Central memory CD8-positive, alpha-beta T cell (primary cell): ENCODE data around the gene KCNJ12.
A peak's percentile ranks its signal among the peaks of the same experiment; 100 is the strongest.

ENCODE experiments used
- ATAC-seq: fragments of 150-1000 bp; cut with Tn5 transposase; replicated peaks from 2 replicates; pipeline ENCODE4 v1.10.0; 2022; ENCODE audit warnings: mild to moderate bottlenecking, moderate FRiP score, moderate number of reproducible peaks; ENCODE audit not compliant: poor library complexity, severe bottlenecking; ENCODE audit errors: extremely low read depth
- DNase-seq, 2 donors: peaks; one replicate each; pipeline ENCODE4 v3.0.0; 2021; ENCODE audit warnings: low spot score in 2 of 2
- H3K27ac Mint-ChIP-seq: one replicate; pipeline ENCODE4 v1.8.0; 2022; ENCODE audit warnings: low read depth, mild to moderate bottlenecking, moderate library complexity, mixed read lengths
- H3K27me3 Mint-ChIP-seq: one replicate; pipeline ENCODE4 v1.8.0; 2022; ENCODE audit warnings: mixed read lengths
- H3K36me3 Mint-ChIP-seq: one replicate; pipeline ENCODE4 v1.8.0; 2022; ENCODE audit warnings: mild to moderate bottlenecking, moderate library complexity, mixed read lengths; ENCODE audit not compliant: insufficient read depth
- H3K4me1 Mint-ChIP-seq: one replicate; pipeline ENCODE4 v1.8.0; 2022; ENCODE audit warnings: mixed read lengths
- H3K4me3 Mint-ChIP-seq: one replicate; pipeline ENCODE4 v1.8.0; 2022; ENCODE audit warnings: mild to moderate bottlenecking, moderate library complexity, mixed read lengths
- H3K9me3 Mint-ChIP-seq: one replicate; pipeline ENCODE4 v1.8.0; 2022; ENCODE audit warnings: mixed read lengths

KCNJ12 gene

DNA sequence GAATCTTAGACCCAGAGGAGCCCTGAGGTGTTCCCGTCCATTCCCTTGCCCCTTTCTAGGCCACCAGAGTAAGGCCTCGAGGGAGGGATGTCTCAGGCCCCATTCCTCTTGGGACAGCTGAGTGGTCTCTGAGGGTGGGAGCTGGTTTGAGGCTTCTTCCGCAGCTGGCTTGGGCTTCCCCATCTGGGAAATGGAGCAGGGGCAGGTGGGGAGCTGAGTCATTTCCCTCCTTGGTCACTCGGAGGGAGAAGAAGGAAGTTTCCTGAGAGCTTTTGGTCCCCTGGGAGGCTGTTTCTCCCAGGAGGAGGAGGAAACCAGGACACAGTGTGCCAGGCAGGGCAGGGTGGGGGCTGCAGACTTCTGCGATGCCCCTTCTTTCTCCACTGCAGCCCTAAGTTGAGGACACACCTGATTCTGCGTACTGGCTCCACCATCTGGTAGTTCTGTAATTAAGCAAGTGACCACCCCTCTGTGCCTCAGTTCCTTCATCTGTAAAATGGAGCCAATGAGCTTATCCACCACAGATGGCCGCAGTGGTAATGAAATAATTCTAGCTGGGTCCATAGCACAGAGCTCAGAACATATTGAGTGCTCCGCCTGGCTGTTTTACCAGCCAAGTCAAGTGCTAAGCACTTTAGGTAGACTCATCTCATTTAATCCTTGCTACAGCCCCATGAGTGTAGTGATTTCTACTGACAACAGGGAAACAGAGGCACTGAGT, 1.6 kb upstream of the KCNJ12 start:
- Mint-ChIP-seq H3K36me3 (peaks cover 2% of the 10 kb centered on the region), H3K9me3 (no peaks in the 10 kb centered on the region), H3K4me3 (no peak overlapping the region), H3K4me1 (peaks cover 8% of the 10 kb centered on the region), H3K27me3 (peaks cover 41% of the 10 kb centered on the region), H3K27ac (no peak overlapping the region)
- DNase-seq, result no peak
- no peak for ATAC-seq

DNA sequence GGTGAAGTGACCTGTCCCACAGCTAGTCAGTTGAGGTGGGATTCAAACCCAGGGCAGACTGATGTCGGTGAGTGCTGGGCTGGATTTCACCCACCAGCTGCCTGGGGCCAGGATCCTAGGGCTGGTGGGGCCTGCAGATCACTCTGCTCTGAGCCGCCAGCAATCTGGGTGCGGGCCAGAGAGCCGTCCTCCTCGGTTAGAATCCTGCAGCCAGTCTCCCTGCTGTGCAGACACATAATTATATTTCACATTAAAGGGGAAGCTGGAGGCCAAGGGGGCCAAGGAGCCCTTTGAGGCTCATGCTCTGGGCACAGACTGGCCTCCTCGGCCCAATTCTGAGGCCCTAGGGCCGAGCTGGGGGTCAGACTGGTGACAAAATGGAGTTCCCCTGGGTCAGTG, 996 bp upstream of the KCNJ12 start:
- no peaks in the 10 kb centered on the region for H3K9me3 Mint-ChIP-seq
- H3K36me3 Mint-ChIP-seq, result peaks cover 2% of the 10 kb centered on the region
- no peak overlapping the region for H3K4me3 Mint-ChIP-seq
- H3K27ac Mint-ChIP-seq, result no peak overlapping the region
- no peak for ATAC-seq
- H3K4me1 Mint-ChIP-seq, result peaks cover 8% of the 10 kb centered on the region
- H3K27me3 Mint-ChIP-seq, result peaks cover 41% of the 10 kb centered on the region
- DNase-seq, result no peak

DNA sequence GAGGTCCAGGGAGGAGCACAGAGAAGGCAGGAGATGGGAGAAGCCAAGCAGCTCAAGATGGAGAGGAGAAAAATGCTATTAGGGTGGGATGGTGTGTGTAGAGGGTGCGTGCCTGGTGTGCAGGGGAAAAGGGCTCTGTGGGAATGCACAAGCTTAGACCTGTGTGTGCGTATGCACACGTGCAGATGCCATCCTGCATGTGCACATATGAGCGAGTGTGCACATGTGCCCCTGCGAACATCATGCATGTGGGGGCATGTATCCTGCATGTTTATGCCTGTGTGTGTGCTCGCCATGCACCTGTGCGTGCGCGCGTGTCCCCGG, 438 bp upstream of the KCNJ12 start:
- peaks cover 41% of the 10 kb centered on the region for H3K27me3 Mint-ChIP-seq

DNA sequence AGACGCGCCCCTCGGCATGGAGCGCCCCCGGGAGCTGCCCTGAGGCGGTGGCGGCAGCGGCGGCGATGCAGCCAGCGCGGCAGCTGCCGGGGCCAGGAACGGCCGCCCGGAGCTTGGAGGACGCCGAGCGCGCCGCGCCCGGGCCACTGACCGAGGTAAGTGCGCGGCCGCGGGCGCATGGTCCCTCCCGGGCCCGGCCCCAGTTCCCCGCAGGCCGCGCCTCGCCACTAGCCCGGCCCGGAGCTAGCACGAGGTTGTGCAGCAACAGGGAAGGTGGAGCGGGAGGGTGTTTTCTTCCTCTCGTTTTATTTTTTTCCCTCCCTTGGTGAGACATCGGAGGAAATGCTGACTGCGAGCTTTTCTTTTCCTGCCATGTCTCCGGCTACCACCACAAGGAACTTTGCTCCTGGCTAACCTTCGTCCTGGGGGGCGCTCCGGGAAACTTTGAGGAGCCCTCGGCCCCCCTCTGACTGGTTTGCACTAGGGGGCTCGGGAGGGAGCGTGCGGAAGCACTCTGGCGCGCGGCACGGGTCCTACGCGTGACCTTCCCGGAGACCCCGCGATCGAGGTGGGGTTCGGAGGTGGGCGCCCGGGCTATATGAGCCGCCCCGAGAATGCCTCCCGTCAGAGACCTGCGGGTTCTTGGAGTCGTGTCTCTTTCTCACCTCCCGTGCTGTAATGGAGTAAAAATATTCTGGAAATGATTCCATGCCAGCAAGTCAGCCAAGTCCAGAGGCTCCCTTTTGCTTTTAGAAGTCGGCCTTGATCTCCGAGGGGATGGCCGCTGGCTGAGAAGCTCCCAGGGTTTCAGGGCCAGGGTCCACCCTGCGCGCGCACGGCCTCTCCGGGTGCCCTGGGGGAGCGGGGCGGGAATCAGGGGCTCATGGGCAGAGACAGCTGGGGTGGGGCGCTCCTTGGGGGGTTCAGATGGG, 868 bp downstream of the KCNJ12 start:
- ATAC-seq, result no peak
- Mint-ChIP-seq H3K9me3 (no peaks in the 10 kb centered on the region), H3K36me3 (peaks cover 2% of the 10 kb centered on the region), H3K4me3 (peak overlapping the region; percentile 7), H3K27me3 (peaks cover 41% of the 10 kb centered on the region), H3K4me1 (peaks cover 8% of the 10 kb centered on the region), H3K27ac (no peak overlapping the region)
- DNase-seq, result no peak

More for the DNA sequence above, 438 bp upstream of the KCNJ12 start:
- H3K4me3 Mint-ChIP-seq, result no peak overlapping the region
- H3K36me3 Mint-ChIP-seq, result peaks cover 2% of the 10 kb centered on the region
- no peak overlapping the region for H3K27ac Mint-ChIP-seq
- no peaks in the 10 kb centered on the region for H3K9me3 Mint-ChIP-seq
- no peak for ATAC-seq
- H3K4me1 Mint-ChIP-seq, result peaks cover 8% of the 10 kb centered on the region
- DNase-seq, result no peak

DNA sequence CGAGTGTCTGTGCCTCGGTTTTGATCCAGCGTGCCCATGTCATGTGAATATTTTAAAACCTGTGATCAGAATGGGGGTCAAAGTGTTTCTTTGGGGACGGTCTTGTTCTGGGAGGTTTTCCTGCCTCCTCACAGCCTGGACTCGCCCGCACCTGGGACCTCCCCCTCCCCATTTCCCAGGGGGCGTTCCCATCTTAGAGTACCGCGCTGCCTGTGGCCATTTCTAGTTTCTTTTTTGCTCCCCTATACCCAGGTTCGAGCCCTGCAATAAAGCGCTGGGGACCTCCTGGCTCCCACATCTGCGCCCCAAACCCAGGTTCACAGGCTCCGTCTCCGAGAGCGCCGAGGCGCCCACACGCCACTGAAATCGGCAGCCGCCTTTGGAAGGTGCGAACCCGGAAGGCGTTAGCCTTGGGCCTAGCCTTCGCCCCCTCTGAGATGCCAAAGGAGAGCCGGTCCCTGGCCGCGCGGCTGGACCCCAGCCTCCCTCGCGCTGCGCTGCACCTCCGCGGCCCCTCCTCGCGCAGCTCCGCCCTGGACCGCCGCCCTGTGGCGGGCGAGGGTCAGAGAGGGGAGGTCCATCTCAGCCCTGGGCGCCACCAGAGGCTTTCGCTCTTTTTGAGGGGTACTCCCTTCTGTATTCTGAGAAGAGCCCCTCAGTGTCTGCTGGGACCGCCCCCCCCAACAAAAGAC, 1.7 kb downstream of the KCNJ12 start:
- H3K4me1 Mint-ChIP-seq, result peaks cover 8% of the 10 kb centered on the region
- DNase-seq, result no peak
- no peaks in the 10 kb centered on the region for H3K9me3 Mint-ChIP-seq
- peak overlapping the region; percentile 7 for H3K4me3 Mint-ChIP-seq
- H3K27ac Mint-ChIP-seq, result no peak overlapping the region
- peak; percentile 6 for ATAC-seq
- peaks cover 2% of the 10 kb centered on the region for H3K36me3 Mint-ChIP-seq
- H3K27me3 Mint-ChIP-seq, result peaks cover 33% of the 10 kb centered on the region

DNA sequence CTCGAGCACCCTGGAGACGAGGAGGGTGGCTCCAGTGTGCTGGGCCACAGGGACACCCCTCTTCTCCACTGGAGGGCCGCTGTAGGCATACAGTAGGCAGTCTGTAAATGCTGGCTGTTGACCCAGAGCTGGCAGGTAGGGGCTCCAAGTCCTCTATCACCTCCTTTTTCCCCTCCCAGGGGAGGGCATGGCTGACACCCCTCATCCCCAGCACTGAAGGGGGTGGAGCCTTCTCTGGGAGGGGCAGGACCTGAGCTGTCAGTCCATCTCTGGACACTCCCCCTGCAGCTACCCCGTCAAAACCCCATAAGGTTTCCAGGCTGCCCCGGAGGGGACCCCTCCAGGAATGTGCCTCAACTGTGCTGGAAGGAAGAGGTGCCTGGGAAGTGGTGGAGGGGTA, 2.4 kb downstream of the KCNJ12 start:
- Mint-ChIP-seq H3K9me3 (no peaks in the 10 kb centered on the region), H3K36me3 (peaks cover 2% of the 10 kb centered on the region), H3K4me1 (peaks cover 8% of the 10 kb centered on the region), H3K27ac (no peak overlapping the region), H3K27me3 (peaks cover 26% of the 10 kb centered on the region), H3K4me3 (no peak overlapping the region)
- DNase-seq, result no peak
- no peak for ATAC-seq

DNA sequence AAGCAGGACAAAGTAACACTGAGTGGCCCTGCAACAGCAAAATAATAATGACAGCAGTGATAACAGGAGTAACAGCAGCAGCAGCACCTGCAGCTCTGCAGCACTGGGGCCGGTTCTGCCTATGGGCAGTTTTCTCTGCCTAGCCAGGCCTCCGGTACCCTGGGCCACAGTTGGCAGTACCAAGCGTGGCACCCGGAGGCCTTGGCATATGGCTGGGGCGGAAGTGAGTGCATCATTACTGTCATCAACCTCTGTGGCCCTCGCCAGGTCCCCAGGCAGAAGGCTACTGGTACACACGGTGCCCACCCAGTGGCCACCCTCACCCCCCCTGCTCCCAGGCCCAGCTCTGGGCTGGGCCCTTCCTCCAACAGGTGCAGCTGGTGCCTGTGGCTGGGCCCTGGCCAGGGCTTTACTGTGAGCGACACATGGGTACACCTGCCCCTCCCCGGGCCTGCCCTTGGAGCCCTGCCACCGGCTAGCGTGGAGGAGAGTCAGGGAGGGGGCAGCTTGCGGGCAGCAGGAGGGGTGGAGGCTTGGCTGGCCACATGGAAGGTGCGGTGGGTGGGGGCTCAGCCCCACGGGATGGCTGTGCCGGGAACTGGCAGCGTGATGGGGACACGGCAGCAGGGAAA, 3.0 kb downstream of the KCNJ12 start:
- peaks cover 20% of the 10 kb centered on the region for H3K27me3 Mint-ChIP-seq
- no peak for ATAC-seq
- no peak for DNase-seq
- no peaks in the 10 kb centered on the region for H3K9me3 Mint-ChIP-seq
- no peak overlapping the region for H3K27ac Mint-ChIP-seq
- H3K36me3 Mint-ChIP-seq, result peaks cover 2% of the 10 kb centered on the region
- peaks cover 8% of the 10 kb centered on the region for H3K4me1 Mint-ChIP-seq
- H3K4me3 Mint-ChIP-seq, result no peak overlapping the region

DNA sequence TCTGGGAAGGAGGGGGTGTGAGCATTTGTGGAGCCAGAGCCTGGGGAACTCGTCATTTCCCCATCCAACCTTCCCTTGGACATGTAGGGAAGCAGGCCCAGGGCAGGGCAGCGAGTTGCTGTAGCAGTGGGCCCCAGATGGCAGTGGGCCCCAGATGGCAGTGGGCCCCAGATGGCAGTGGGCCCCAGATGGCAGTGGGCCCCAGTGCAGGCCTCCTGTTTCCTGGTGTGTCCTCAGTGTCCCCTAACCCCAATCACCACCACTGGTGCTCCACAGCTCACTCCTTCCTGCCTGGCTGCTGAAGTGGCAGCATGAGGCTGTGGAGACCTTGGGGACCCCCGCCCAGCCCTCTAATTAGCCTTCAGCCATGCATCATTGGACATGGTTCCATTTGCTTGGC, 4.5 kb downstream of the KCNJ12 start:
- no peak overlapping the region for H3K4me3 Mint-ChIP-seq
- H3K36me3 Mint-ChIP-seq, result no peaks in the 10 kb centered on the region
- H3K4me1 Mint-ChIP-seq, result peaks cover 4% of the 10 kb centered on the region

DNA sequence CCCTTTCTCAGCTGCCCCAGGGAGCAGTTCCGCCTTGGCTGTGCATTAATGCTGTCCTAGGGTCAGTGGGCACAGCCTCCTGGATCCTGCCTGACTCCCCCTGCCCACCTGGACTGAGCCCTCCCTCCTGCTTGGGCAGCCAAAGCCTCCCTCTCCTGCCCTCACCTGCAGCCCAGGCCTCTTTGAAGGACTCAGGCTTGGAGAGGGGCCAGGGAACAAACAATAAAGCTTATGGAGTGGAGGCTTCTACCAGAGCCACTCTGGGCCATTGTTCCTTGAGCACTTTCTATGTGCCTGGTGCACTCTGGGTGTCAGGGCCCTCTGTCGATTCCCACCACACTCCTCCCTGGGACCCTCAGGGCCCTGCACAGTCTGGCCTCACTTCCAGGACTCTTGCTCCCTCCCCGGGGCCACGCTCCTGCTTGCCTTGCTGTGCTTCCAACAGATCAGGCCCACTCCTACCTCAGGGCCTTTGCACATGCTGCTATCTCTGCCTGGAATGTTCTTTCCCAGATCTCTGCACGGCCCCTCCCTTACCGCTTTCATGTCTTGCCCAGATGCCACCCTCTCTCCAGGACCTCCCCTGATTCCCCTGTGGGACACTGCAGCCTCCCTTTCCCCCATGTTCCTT, 5.0 kb downstream of the KCNJ12 start:
- H3K9me3 Mint-ChIP-seq, result no peaks in the 10 kb centered on the region
- H3K4me1 Mint-ChIP-seq, result no peaks in the 10 kb centered on the region
- ATAC-seq, result no peak
- no peak overlapping the region for H3K27ac Mint-ChIP-seq
- H3K36me3 Mint-ChIP-seq, result no peaks in the 10 kb centered on the region
- H3K27me3 Mint-ChIP-seq, result no peaks in the 10 kb centered on the region
- no peak for DNase-seq
- no peak overlapping the region for H3K4me3 Mint-ChIP-seq

More for the DNA sequence above, 4.5 kb downstream of the KCNJ12 start:
- no peak overlapping the region for H3K27ac Mint-ChIP-seq
- no peaks in the 10 kb centered on the region for H3K9me3 Mint-ChIP-seq
- DNase-seq, result no peak
- ATAC-seq, result no peak
- peaks cover 5% of the 10 kb centered on the region for H3K27me3 Mint-ChIP-seq

DNA sequence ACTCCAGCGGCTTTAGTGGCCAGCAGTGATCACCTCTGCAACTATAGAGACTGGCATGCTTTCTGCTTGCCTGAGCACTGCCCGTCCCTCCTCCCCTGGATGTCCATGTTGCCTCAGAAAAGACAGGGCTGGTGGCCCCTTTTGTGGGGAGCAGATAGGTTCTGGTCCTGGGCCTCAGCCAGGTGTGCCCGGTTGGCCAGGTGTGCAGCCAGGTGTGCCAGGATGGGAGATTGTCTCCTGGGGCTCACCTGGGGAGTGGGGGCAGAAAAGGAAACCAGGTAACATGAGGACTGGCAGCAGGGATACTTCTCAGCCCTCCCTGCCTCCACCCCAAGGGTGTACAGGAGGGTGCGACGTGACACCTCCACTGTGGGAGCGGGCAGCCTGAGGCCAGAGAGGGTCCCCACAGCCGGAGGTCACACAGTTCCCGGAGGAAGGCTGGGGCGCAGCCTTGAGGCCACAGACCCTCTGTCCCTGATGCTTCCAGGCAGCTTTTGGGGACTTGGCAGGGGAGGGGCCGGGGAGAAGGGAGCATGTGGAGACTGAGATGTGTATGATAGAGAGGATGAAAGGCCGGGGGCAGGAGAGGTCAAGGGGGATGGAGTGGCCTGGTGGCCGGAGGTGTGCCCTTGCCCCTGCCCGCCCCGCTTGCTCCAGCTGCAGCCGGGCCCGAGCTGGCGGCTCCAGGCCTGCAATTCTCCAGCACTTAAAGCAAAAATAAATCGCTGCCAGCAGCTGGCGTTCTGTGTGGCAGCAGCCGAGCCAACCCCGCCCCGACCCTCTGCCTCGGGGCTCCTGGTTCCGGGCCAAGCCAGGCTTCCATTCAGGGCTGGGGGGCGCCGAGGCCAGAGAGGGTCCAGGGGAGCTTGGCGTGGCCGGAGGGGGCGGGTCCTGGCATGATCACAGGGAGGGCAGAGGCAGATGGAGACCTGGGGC, 6.7 kb downstream of the KCNJ12 start:
- ATAC-seq, result no peak
- Mint-ChIP-seq H3K4me1 (no peaks in the 10 kb centered on the region), H3K27me3 (no peaks in the 10 kb centered on the region), H3K27ac (no peak overlapping the region), H3K4me3 (no peak overlapping the region), H3K9me3 (no peaks in the 10 kb centered on the region), H3K36me3 (no peaks in the 10 kb centered on the region)
- no peak for DNase-seq

DNA sequence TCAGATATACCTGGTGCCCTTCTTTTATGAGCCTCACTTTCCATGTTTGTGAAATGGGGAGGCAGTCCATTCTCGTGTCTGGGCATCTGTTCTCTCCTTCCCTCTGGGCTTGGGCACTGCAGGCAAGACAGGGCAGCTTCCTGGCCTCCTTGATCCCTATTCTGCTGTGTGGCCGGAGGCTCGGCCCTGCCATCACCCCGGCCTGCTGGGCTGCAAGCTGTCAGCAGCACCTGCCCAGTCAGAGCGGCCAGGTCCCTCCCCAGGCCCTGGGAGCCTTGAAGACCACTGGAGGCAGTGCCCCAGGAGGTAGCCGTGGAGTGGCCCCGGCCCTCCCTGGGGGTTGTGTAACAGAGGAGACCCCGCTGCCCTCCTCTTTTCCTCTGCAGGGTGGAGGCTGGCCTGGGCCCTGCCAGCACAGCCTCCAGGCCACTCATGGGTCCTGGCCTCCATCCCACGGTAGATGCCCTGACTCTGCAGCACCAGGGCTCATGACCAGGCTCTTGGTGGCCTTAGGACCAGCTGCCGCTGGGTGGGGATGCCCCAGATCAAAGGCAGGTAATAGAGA, 9.2 kb downstream of the KCNJ12 start:
- Mint-ChIP-seq H3K4me3 (no peak overlapping the region), H3K9me3 (no peaks in the 10 kb centered on the region)
- no peak for ATAC-seq

More for the DNA sequence above, 9.2 kb downstream of the KCNJ12 start:
- Mint-ChIP-seq H3K27ac (no peak overlapping the region), H3K36me3 (no peaks in the 10 kb centered on the region), H3K4me1 (no peaks in the 10 kb centered on the region), H3K27me3 (peaks cover 6% of the 10 kb centered on the region)
- DNase-seq, result no peak
